PFSK-1 (cell line): Measurements from ENCODE around the gene CMTM3.

Source experiments
- POLR2AphosphoS5 ChIP-seq: IDR thresholded peaks from 2 replicates; pipeline ENCODE4 v1.6.1; 2012; ENCODE audit warnings: low read depth, mild to moderate bottlenecking, control low read depth, low read length, moderate library complexity
- SIN3A ChIP-seq: IDR thresholded peaks from 2 replicates; pipeline ENCODE4 v1.6.1; 2012; ENCODE audit warnings: mild to moderate bottlenecking, low read length, moderate library complexity, borderline replicate concordance; ENCODE audit not compliant: insufficient read depth
- TAF1 ChIP-seq: IDR thresholded peaks from 2 replicates; pipeline ENCODE4 v1.6.1; 2012; ENCODE audit warnings: low read length, control low read depth, borderline replicate concordance; ENCODE audit not compliant: insufficient read depth
- TF ChIP-seq, protein P1 (sequence below), 2 experiments: IDR thresholded peaks; 2 replicates each; pipeline versions ENCODE4 v1.6.1 to v1.8.0; 2011 to 2012; ENCODE audit warnings: low read depth in 2 of 2, low read length in 2 of 2, control low read depth in 1 of 2, inconsistent platforms in 1 of 2, mild to moderate bottlenecking in 1 of 2, moderate library complexity in 1 of 2; ENCODE audit not compliant: insufficient read depth in 1 of 2

DNA sequence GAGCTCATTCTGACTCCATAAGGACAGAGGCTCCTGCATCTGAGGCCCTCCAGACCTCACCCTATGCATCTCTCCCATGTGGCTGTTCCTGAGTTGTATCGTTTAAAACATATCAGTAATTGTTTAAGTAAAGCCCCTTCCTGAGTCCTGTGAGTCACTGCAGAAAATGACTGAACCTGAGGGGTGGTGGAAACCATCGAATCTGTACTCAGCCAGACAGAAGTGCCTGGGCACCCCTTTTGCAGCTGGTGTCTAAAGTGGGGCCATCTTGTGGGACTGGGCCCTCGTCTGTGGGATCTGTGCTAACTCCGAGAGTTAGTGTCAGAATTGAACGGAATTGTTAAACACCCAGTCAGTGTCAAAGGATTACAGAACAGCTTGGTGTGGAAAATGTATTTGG lies 25.4 kb downstream of the CMTM3 start:
- TF ChIP-seq, protein P1, sequence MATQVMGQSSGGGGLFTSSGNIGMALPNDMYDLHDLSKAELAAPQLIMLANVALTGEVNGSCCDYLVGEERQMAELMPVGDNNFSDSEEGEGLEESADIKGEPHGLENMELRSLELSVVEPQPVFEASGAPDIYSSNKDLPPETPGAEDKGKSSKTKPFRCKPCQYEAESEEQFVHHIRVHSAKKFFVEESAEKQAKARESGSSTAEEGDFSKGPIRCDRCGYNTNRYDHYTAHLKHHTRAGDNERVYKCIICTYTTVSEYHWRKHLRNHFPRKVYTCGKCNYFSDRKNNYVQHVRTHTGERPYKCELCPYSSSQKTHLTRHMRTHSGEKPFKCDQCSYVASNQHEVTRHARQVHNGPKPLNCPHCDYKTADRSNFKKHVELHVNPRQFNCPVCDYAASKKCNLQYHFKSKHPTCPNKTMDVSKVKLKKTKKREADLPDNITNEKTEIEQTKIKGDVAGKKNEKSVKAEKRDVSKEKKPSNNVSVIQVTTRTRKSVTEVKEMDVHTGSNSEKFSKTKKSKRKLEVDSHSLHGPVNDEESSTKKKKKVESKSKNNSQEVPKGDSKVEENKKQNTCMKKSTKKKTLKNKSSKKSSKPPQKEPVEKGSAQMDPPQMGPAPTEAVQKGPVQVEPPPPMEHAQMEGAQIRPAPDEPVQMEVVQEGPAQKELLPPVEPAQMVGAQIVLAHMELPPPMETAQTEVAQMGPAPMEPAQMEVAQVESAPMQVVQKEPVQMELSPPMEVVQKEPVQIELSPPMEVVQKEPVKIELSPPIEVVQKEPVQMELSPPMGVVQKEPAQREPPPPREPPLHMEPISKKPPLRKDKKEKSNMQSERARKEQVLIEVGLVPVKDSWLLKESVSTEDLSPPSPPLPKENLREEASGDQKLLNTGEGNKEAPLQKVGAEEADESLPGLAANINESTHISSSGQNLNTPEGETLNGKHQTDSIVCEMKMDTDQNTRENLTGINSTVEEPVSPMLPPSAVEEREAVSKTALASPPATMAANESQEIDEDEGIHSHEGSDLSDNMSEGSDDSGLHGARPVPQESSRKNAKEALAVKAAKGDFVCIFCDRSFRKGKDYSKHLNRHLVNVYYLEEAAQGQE (IDR thresholded peaks at IDR 0.05; ENCODE audit: insufficient read depth in 1 of 2, low read depth in 2 of 2, low read length in 2 of 2), result no peak
- TF ChIP-seq POLR2AphosphoS5 (no peak), TAF1 (no peak), SIN3A (no peak)
